Stimulated activated CD4-positive, alpha-beta T cell treated with anti-CD3 and anti-CD28 coated beads, Interleukin-2, amount 100 ng/mL, for 48 hours (primary cell): ENCODE measurements around the gene SDK1.

Experiments
- DNase-seq, 2 donors: peaks; one replicate each; pipeline ENCODE4 v3.0.0-alpha.2; 2020

SDK1 gene

DNA sequence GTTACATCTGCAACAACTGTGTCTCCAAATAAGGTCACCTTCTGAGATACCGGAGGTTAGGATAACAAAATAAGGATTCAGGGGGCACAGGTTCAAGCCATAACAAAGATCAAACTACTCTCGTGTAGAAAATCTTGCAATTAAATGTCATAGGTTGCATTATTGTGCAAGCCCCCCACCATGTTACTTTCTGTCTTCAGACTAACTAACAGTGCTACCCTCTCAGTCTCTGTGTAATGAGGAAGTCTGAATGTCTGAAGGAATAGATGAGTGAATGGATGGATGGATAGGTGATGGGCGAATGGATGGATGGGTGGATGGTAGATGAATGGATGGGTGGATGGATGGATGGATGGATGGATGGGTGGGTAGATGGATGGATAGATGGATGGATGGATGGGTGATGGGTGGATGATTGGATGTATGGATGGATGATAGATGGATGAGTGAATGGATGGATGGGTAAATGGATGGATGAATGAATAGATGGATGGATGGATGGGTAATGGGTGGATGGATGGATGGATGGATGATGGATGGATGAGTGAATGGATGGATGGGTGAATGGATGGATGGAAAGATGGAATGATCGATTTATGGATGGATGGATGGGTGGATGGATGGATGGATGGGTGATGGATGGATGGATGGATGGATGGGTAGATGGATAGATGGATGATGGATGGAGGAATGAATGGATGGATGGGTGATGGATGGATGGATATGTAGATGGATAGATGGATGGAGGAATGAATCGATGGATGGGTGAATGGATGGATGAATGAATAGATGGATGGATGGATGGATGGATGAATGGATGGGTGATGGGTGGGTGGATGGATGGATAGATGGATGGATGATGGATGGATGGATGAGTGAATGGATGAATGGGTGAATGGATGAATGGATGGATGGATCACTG, 823.8 kb downstream of the SDK1 start:
- no peak for DNase-seq

DNA sequence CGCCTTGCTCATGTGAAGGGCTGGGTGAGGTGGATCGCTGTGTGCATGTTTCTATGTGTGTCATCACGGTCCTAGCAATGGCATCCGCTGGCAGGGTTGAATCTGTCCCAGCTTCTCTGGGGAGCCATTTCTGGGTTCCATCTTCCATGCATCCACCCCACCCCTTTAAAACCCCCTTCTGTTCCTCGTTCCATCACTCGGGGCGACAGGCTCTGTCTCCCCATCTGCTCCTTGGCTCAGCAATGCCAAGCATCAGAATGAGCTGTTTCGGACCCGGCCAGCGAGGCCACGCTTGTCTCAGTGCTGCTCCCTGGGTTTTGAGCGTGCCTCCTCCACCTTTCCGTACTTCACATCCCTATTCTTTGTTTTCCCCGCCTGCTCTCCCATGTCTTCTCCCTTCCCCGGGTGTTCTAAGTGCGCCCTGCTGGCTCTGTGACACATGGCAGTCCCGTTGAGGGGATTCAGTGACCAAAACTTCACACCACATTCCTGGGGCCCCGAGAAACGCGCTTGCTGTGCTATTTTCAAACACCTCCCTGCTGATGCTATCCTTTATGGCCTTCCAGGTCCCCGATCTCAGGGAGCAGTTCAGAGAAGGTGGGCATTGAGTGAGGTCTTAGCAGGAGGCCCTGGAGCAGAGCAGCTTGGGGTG, 827.0 kb downstream of the SDK1 start:
- DNase-seq, result no peak

DNA sequence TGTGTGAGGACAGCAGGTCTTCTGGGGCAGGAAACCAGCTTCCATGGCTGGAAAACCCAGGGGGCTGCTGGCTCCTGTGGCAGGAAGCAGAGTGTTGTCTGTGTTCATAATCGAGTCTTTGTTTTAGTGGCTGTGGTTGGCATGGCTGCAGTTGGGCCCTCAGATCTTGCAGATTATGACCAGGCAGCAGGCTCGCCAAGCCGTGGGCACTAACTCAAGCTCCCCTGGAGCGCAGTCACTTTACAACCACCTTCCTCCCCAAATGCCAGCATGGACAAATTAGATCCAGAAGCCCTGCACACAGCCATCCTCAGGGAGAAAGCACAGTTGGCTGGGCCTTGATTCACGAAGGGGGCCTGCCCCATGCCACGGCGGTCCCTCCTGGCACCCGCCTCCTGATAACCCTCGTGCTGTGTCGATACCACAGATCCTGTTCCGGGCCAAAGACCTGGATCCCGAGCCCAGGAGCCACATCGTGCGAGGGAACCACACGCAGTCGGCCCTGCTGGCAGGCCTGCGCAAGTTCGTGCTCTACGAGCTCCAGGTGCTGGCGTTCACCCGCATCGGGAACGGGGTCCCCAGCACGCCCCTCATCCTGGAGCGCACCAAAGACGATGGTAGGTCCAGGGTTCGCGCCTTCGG, 828.5 kb downstream of the SDK1 start:
- no peak for DNase-seq

DNA sequence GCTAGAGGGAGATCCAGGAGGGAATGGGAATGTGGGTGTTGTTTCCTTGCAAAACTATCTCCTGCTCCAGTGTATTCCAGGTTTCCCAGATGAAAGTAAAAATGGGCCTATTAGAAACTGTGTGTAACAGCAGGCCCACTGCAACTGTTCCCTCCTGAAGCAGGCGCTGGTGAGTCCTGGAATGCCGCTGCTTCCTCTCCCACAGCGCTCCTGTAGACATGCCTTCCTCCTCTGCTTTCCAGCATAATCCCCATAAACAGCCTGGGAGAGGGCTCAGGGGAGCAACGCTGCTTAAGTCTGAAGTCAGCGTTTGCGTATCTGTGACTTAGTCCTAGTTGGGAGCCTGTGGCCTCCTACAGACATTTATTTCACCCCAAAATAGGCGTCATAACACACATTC, 830.0 kb downstream of the SDK1 start:
- no peak for DNase-seq

DNA sequence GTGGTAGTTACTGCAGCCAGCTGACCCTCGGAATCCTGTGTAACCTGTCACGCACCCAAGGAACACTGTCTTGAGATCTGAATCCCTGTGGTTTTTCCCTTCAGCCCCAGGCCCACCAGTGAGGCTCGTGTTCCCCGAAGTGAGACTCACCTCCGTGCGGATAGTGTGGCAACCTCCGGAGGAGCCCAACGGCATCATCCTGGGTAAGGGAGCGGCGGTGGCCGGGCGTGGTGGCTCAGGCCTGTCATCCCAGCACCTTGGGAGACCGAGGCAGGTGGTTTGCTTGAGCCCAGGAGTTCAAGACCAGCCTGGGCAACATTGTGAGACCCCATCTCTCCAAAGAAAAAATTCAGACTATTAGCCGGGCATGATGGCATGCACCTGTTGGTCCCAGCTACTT, 831.2 kb downstream of the SDK1 start:
- no peak for DNase-seq

DNA sequence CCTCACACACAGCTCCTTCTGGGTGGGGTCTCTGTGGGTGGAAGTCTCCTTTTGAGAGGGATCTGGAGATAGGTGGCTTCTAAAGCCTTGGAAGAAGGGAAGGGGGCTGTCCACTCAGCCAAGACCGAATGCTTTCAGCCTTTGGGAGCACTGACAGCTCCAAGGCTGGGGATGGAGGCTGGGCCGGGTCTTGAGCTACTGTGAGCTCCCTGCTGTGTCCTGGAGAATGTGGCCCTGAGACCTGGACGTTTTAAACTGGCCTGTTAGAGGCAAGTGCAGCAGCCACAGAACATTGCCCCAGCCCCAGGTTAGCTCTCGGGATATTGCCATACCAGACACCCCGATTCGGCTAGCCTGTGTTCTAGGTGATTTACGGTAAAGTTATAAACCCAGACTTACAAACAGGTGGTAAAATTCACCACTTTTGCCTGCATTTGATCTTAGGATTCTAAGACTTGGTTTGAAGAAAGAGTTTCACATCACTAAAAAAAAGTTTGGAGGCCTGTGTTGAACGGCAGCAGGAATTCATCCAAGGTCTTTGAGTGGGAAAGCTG, 832.5 kb downstream of the SDK1 start:
- no peak for DNase-seq

DNA sequence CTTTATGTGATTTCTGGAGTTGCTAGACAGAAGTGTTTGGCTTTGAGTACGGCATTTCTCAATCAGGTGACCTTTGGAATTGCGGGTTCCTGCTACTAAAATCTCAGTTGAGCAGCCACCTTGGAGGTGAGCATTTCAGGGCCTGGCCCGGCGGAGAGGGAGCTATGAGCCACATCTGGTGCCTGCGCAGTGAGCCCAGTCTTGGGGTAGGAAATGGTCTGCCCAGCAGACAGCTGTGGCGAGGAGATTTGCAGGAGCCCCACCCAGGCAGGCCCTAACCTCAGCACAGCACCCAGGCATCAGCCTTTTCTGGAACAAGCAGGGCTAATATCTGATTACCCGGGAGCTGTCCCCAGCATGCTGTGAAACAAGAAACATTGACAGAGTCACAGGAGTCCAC, 833.2 kb downstream of the SDK1 start:
- no peak for DNase-seq

DNA sequence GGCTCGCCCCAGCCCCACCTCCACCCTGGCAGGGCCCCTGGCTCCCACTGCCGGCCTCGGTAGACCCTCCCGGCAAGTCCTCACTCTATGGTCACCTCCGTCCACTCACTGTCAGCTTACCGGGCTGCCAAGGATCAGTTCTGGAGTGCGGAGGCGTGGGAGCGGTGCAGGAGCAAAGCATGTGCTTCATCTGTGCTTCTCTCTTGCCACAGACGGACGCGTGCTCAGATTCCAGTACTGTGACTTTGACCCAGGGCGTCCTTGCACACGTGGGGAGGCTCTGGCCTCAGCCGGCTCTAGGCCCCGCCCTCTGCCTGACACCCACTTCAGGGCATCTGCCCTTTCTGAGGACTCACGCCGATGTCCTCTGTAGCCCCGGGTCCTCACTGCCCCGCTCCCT, 833.6 kb downstream of the SDK1 start:
- no peak for DNase-seq

DNA sequence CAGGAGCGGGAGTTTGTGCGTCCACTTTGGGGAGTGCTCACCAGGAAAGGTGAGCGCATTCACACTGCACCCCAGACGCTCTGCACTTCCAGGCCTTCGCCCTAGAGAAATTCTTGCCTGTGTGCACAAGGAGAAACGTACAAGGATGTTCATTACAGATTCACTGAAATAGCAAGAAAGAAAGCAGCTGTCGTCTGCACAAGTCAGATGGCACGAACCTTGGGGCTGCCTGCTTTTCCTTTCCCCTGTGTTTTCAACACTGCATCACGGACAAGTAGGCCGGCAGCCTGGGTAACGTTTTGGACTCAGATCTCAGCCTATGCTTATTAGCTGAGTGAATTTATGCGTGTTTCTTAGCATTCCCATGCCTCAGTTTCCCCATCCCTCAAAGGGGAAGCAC, 834.2 kb downstream of the SDK1 start:
- DNase-seq, result no peak

DNA sequence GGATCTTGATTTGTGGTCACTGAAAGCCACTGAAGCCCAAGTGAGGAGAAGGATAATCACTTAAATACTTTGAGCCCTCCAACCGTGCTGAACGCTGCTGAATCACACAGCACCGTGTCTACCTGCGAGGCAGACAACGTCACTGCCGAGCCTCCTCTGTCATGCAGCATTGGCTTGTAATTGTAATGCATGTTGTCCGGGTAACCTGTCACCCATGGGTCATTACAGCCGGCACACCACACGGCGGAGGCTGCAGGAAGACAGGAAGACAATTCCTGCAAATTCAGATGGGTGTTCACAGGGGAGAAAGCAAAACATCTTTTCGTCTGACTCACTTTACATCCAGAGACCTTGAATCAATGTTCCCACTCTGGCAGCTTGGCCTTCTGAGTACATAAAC, 835.0 kb downstream of the SDK1 start:
- no peak for DNase-seq

DNA sequence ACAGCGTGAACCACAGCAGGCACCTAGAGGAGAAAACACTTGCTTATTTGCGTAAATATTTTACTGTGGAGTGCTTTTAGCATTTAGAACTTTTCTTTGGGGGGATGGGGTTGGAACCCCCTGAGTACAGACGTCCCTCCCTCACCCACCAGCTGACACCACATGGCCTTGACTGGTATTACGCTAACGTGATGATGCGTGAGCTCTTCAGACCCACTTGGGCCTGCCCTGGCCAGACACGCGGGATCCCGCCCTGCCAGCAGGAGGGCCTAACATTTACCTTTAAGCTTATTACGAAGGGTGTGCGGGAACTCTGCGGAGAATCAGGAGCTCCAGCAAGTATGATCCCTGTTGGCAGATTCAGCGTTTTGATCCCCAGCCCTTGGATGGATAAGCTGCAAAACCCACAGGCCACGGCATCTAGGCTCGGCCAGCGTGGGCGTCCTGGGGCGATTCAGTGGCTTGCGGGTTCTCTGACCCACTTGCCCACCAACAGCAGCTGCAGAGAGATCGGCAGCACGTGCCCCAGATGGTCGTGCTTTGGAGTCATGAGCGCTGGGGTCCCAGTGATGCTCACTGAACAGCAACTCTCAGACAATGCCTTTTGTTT, 835.6 kb downstream of the SDK1 start:
- no peak for DNase-seq

DNA sequence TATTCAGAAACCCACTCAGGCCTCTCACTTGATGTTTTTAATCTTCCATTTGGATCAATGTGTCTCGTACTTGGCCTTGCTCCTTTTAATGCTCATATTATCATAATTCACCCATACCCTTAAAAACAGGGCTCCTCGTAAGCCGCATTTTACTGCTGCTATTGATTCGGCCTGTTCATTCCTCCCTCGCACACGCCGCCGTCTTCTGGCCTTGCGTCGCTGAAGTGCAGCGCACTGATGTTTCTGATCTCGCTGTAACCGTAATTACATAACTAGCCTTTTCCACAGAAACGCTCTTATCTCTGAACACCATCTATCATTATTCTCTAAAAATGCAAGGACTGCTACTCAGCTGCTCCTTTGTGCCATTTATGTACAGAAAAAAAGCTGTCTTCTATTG, 836.5 kb downstream of the SDK1 start:
- DNase-seq, result no peak

DNA sequence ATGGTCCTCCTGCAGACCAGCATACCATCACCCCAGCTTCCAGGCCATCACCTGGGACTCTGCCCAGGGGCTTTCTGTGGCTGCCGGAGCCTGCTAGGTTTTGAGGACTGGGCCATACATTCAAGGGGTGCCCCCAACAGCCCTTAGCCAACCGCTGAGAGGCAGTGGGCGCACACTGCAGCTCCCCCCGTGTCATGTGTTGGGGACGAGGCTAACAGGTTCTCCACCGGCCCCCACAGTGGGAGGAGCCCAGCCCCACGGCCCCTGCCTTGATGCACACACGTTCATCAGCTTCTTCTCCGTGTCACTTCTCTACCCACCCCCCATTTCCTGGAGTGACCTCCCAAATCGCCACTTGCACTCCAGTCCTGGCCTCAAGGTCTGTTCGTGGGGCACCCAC, 837.8 kb downstream of the SDK1 start:
- DNase-seq, result no peak

DNA sequence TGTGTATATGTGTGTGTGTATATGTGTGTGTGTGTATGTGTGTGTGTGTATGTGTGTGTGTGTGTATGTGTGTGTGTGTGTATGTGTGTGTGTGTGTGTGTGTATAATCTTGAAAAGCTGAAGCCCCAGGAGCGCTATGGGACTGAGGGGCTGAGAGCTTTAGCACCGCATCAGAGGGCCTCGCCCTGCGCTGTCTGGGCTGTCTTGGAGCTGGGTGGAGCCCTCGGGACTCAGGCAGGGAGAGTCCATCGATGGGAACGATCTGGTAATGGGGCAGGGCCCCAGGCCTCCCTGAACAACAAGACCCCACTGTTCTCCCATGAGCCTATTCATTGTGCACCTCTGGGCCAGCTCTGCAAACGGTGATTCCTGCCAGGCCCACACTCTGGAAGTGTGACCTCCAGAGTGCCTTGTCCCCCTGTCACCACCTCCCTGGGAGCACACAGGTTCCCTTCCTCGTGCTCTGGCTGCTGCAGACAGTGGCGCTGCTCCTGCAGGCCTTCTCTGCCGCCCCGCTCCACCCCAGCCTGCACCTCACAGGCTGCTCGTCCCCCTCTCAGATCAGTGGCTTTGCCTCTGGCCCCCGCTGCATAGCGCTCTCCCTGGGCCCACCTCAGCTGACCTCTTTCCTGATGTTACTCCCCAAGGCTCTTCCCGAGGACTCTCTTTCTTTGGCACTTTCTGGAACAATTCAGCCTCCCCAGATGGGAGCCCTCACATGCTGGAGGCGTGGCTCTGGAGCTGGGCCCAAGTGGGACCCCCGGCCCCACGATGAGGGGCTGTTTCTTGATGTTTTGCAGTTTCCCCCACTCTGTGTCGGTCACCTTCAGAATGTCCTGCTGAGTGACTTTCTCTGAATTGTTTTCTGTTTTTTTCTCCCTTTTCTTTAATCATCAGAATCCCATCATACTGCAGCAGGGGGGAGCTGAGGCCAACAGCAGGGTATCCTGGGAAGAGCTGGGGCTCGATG, 838.9 kb downstream of the SDK1 start:
- no peak for DNase-seq

DNA sequence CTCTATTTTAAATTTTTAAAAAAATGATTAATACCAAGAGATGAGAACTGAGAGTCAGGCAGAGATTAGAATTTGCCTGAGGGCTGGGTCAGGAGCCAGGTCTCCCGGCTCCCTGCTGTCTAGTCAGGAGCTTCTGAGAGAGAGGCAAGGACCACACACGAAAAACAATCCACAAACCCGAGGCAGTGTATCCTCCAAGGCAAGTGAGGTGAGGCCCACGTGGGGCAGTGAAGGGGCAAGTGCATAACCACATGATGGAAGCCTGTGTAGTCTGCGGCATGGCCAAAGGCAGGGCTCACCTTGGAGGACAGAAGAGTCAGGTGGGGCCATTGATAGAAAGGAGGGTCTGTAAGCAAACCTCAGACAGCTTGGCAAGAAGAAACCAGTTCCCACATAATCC, 839.9 kb downstream of the SDK1 start:
- DNase-seq, result no peak

DNA sequence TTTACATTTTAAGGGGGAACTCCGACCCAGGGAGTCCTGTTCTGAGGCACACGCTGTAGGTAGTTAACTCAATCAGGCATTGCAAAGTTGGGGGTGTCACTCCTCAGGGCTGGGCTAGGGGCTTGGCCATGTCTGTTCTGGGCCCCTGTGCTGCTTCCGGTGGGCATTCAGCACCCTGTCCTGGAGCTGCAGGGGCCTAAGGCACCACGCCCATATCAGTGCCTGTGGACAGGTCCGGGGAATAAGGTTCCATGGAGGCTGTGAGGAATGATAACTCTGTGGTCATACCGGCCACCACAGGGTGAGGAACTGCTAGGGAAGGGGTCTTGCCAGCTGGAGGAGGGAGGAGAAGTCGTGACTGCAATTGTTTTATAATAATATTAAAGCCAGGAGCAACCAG, 842.0 kb downstream of the SDK1 start:
- DNase-seq, result no peak

DNA sequence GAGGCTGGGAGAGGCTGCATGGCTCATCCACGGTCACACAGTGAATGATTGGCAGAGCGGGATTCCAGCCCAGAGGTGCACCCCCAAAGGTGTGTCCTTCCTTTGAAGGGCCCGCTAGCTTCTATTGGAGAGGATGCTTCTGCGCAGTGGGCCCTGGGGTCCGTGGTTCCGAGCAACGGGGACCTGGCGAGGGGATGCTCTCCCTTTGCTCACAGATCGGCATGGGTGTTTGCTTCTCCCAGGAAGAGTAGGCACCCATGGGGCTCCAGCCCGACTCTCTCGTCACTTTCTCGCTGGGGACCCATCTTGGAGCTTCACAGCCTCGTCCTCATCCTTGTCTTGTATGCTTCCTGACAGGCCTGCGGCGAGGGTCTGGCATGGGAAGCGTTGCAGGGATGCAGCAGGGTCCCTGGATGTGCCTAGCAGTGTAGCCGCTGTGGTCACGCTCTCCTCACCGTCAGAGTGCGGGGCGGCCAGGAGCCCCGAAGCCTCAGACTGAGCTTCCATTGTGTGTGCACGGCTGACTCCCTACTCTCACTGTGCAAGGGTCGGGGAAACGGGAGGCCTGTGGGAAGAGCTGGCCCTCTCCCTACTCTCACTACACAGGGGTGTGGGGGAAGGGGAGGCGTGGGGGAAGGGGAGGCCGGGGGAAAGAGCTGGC, 842.6 kb downstream of the SDK1 start:
- DNase-seq, result no peak

DNA sequence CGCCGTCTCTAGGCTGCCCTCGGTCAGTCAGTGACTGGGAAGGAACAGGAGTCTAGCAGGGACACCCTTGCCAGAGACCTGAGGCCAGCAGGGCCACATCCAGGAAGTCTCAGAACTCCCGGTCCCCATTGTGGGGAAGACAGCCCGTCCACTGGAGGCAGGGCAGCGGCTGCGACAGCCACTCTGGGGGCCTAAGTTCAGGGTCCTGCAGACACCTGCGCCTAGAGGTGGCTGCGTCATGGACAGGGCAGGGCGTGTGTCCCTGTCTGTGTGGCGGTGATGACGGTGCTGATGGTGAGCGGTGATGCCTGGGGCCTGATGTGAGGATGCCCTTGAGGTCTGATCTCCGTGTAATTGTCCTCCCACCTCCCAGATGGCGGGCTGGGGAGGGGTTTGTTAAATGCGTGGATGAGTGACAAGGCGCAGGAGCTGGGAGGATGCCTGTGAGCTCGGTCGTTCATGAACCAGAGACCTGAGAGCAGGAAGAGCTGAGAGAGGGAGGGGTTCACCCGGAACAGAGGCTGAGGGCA, 843.2 kb downstream of the SDK1 start:
- no peak for DNase-seq

DNA sequence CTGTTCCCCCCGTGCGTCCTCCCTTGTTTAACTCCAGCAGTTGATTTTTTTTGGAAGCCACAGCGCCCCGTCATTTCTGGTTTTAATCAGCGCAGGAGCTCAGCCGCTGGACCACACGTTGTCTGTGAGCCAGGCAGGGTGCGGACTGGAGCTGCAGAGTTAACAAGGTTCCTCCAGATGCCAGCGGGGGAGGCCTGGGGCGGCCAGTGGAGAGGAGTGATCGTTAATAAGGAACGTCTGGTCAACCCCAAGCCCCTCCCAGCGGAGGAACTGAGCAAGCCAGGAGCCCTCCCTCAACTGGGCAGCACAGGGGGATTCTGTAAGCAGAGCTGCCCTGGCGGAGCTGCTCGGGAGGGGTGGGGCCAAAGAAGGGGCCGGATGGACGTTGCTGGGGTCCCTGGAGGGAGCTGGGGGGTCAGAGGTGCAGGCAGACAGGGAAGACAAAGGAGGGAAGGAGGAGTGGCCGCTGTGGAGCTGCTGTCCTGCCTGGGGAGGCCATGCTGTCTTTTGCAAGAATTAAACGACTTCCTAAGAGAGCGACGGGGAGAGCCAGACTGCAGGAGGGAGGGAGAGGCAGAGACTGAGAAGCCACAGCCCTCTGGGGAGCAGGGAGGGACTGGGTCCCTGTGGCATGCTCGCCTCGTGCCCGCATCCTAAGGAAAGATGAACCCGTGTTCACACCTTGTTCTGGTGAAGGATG, 843.9 kb downstream of the SDK1 start:
- no peak for DNase-seq

DNA sequence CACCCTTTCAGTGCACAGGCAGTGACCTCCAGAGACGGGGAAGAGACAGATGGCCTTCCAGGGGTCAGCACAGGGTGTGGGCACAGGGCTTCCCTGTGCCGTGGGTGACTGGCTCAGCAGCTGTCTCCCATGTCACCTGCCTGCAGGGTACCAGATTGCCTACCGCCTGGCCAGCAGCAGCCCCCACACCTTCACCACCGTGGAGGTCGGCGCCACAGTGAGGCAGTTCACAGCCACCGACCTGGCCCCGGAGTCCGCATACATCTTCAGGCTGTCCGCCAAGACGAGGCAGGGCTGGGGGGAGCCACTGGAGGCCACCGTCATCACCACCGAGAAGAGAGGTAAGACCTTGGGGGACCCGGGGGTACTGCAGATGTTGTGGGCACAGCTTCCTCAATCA, 844.5 kb downstream of the SDK1 start:
- DNase-seq, result no peak
